Measurements from ENCODE around the gene SH3RF2. TPM values are rescaled to one million over a fixed set of nuclear protein-coding genes. Genes with fewer than 3 reads are reported as not detected.

SH3RF2 gene
- total RNA-seq, 2 donors from 2014 or later: 41.2 to 272 TPM

DNA sequence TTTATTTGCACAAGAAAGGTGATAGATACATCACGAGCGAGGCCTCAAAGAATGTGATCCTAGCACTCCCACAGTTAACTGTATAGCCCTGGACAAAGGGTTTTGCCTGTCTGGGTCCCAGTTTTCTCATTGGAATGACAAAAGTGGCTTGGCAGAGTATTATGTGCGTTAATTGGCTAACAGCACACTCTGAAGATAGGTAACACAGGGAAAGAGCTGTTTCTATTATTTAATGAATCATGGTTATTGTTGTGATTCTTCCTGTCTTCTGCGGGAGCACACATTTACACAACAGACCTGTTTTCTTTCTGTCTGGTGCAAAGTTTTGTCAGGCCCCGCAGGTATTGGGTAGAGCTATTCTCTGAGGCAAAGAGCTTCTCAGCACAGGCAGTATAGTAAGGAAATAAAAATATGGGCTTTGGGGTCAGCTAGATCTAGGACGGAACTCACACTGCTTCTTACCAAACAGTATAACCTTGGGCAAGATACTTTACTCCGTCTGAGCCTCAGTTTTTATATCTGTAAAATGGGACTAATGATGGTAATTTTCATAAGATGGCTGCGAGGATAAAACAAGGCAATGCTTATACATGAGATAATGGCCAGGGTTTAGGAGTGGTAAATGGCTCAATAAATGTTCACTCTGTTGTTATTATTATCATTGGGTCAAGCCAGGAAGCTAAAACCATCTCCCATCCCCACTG, 90.1 kb downstream of the SH3RF2 start:
- H3K9me3 ChIP-seq: no peaks in the 10 kb centered on the region
- H3K27ac ChIP-seq: no peak overlapping the region
- H3K4me3 ChIP-seq: no peak overlapping the region
- no peaks in the 10 kb centered on the region for H3K27me3 ChIP-seq
- H3K36me3 ChIP-seq: no peaks in the 10 kb centered on the region
- no peak for DNase-seq (ENCODE audit: low spot score)
- no peak for TF ChIP-seq CTCF (IDR thresholded peaks at IDR 0.05)
- H3K4me1 ChIP-seq: no peaks in the 10 kb centered on the region

DNA sequence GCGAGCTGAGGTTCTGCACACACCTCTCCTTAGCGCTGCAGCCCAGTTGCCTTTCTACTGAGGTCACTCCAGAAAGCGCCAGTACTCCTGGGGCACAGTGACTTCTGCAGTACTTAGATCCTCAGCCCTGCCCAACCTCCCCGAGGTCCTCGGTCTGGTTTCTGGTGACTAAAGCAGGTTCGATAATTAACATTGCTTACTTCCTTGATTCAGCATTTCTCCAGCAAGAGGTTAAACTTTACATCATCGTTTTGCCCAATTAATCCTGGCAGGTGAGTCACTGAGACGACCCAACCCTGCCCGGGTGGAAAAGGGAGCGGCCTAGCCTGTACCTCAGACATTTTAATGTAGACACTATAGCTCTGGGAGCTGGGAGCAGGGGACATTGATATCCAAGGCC, 91.4 kb downstream of the SH3RF2 start:
- Histone ChIP-seq H3K9me3 (no peaks in the 10 kb centered on the region), H3K27ac (no peak overlapping the region), H3K27me3 (no peaks in the 10 kb centered on the region), H3K36me3 (no peaks in the 10 kb centered on the region), H3K4me3 (no peak overlapping the region), H3K4me1 (peaks cover 0 to 6% of the 10 kb centered on the region in 2 donors)
- TF ChIP-seq CTCF (IDR thresholded peaks at IDR 0.05): no peak
- DNase-seq (ENCODE audit: low spot score): no peak

GRCh38 chr5:146032911-146033310, 96.5 kb downstream of the SH3RF2 start:
- TF ChIP-seq CTCF (IDR thresholded peaks at IDR 0.05): no peak
- Histone ChIP-seq H3K27ac (no peak overlapping the region), H3K4me1 (peaks cover 0 to 7% of the 10 kb centered on the region in 2 donors), H3K27me3 (no peaks in the 10 kb centered on the region), H3K4me3 (no peak overlapping the region), H3K9me3 (no peaks in the 10 kb centered on the region), H3K36me3 (no peaks in the 10 kb centered on the region)
- no peak for DNase-seq (ENCODE audit: low spot score)

GRCh38 chr5:146034127-146034526, 97.7 kb downstream of the SH3RF2 start:
- no peaks in the 10 kb centered on the region for H3K9me3 ChIP-seq
- no peak for TF ChIP-seq CTCF (IDR thresholded peaks at IDR 0.05)
- DNase-seq (ENCODE audit: low spot score): no peak
- H3K27ac ChIP-seq: no peak overlapping the region
- no peaks in the 10 kb centered on the region for H3K36me3 ChIP-seq
- no peak overlapping the region for H3K4me3 ChIP-seq
- H3K4me1 ChIP-seq: peaks cover 0 to 7% of the 10 kb centered on the region in 2 donors
- H3K27me3 ChIP-seq: no peaks in the 10 kb centered on the region

DNA sequence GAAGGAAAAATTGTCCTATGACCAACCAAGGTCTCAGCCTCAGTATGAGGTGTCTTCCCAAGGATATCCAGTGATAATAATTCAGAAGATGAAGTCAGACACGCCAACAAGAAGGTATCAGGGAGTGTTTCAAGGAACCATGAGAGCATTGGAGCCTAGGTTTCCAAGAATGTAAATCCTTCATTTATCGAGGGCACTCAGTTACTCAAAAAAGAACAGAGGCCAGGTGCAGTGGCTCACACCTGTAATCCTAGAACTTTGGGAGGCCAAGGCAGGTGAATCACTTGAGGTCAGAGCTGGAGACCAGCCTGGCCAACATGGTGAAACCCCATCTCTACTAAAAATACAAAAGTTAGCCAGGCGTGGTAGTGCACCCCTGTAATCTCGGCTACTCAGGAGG, 98.2 kb downstream of the SH3RF2 start:
- Histone ChIP-seq H3K4me1 (peaks cover 0 to 7% of the 10 kb centered on the region in 2 donors), H3K9me3 (no peaks in the 10 kb centered on the region), H3K36me3 (no peaks in the 10 kb centered on the region), H3K27me3 (no peaks in the 10 kb centered on the region), H3K4me3 (no peak overlapping the region), H3K27ac (no peak overlapping the region)
- no peak for TF ChIP-seq CTCF (IDR thresholded peaks at IDR 0.05)
- DNase-seq (ENCODE audit: low spot score): no peak

GRCh38 chr5:146039420-146039819, 103.0 kb downstream of the SH3RF2 start:
- Histone ChIP-seq H3K27ac (no peak overlapping the region), H3K36me3 (no peaks in the 10 kb centered on the region), H3K4me3 (no peak overlapping the region), H3K9me3 (no peaks in the 10 kb centered on the region), H3K27me3 (no peaks in the 10 kb centered on the region), H3K4me1 (peaks cover 0 to 12% of the 10 kb centered on the region in 2 donors)
- no peak for TF ChIP-seq CTCF (IDR thresholded peaks at IDR 0.05)
- DNase-seq (ENCODE audit: low spot score): no peak

Data from right atrium auricular region (tissue), 2 donors.